ENCODE measurements around the gene CCDC78. TPM values are rescaled to one million over a fixed set of nuclear protein-coding genes. Genes with fewer than 3 reads are reported as not detected.

The CCDC78 gene
- total and polyA plus RNA-seq, 2 of the 13 experiments (the other 11 are each of a cell fraction or from before 2014, with no cell fraction given): 0.53 to 1.5 TPM

GRCh38 chr16:675884-676564, 50.2 kb downstream of the CCDC78 start (continued):
- TF ChIP-seq TFDP1 (CRISPR knock-in tag; IDR thresholded peaks at IDR 0.05; ENCODE audit: borderline replicate concordance) (no peak), LCORL (IDR thresholded peaks at IDR 0.05) (no peak), LCORL (CRISPR knock-in tag; IDR thresholded peaks at IDR 0.05) (0 out of 2 replicates have a peak, but pooled peaks have one; percentile 26)

GRCh38 chr16:674968-675883, 51.0 kb downstream of the CCDC78 start, which contains the start of gene RHBDL1:
Gene RHBDL1 (plus strand): TSS chr16:675671. CDS start chr16:675791, 120 bp downstream.
- DNase-seq (ENCODE audit: low spot score): peak; percentile 26
- peak; percentile 1 for ATAC-seq
- 31% methylated on average over 9 of the region's 73 CpGs for WGBS (ENCODE audit: low lambda C conversion rate)
- Histone ChIP-seq H3K9ac (ENCODE audit: insufficient read depth, low read depth, low read length) (peak within 1 kb of the TSS; percentile 58), H3K27ac (ENCODE audit: extremely low read length, insufficient read depth, low read length) (peak within 1 kb of the TSS; percentile 60), H3K27me3 (ENCODE audit: control insufficient read depth in 1 of 2, insufficient read depth in 2 of 2, low read length in 2 of 2) (no peaks in the 10 kb centered on the region; a peak in 1 of 5 replicates), H3K4me3 (replicated peaks in 1 of 3; ENCODE audit: insufficient read depth in 1 of 3, low read depth in 2 of 3, low read length in 3 of 3) (peak within 1 kb of the TSS; percentile 42 to 74 (median 52); a peak in 5 of 6 replicates), H3K9me3 (ENCODE audit: low read length) (no peaks in the 10 kb centered on the region), H3K36me3 (replicated peaks in 1 of 2; ENCODE audit: control insufficient read depth in 1 of 2, insufficient read depth in 2 of 2, low read length in 2 of 2) (peaks cover 18 to 32% of the 10 kb centered on the region in 2 experiments; a peak in 4 of 5 replicates), H4K20me1 (ENCODE audit: insufficient read depth, low read length) (no peaks in the 10 kb centered on the region), H3K4me1 (ENCODE audit: insufficient read depth, low read length) (peaks cover 35% of the 10 kb centered on the region), H2AFZ (ENCODE audit: low read length) (no peak within 1 kb of the TSS), H3K79me2 (ENCODE audit: insufficient read depth, low read length) (no peaks in the 10 kb centered on the region), H3K4me2 (ENCODE audit: low read depth, low read length) (peak within 1 kb of the TSS; percentile 87)
- intact Hi-C loops (cut with micrococcal nuclease; ENCODE audit: unreplicated experiment): no loop called here
- no peak for FAIRE-seq
- POLR2A ChIA-PET: interaction anchor here (0.8 to 1.9 kb wide), 6 partner anchors 8 to 45 kb away, joined by 3 to 12 read pairs (median 4); partner anchors contain the start of genes RHOT2, WDR24 and WDR90
- in situ Hi-C loops (cut with HindIII; ENCODE audit: extremely low pct_ligation_motif_present, low pct_unique_long_range_greater_than_20kb): no loop called here
- no TSS peak for BruUV-seq (replicated peaks)
- CTCF ChIA-PET (ENCODE audit: low intra/inter-chr PET ratio, low total read pairs): no interaction called here
- peak; percentile 4; the same call in 1 of the 2 replicates for TF ChIP-seq KDM5B (CRISPR knock-in tag; IDR thresholded peaks at IDR 0.05; ENCODE audit: borderline replicate concordance)
- TF ChIP-seq MTA1 (CRISPR knock-in tag; IDR thresholded peaks at IDR 0.05; ENCODE audit: borderline replicate concordance): no peak; the same call in 1 of the 2 replicates
- TF ChIP-seq ZNF205 (CRISPR knock-in tag; IDR thresholded peaks at IDR 0.05): 0 out of 2 replicates have a peak, but pooled peaks have one; percentile 28
- TF ChIP-seq ZNF746 (CRISPR knock-in tag; IDR thresholded peaks at IDR 0.05): peak; percentile 1; the same call in 1 of the 2 replicates
- no peak for TF ChIP-seq ZNF407 (CRISPR knock-in tag; IDR thresholded peaks at IDR 0.05; ENCODE audit: not compliant biosample characterization)
- TF ChIP-seq ZNF614 (CRISPR knock-in tag; IDR thresholded peaks at IDR 0.05; ENCODE audit: borderline replicate concordance): no peak
